Gastroesophageal sphincter (tissue), 4 donors: ENCODE data around the gene CFL1. TPM values are rescaled to one million over a fixed set of nuclear protein-coding genes. Genes with fewer than 3 reads are reported as not detected.

Experiments
- ATAC-seq: fragments of 150-250 bp; one replicate; pipeline ENCODE4 v1.9.1; 2016; ENCODE audit warnings: mild to moderate bottlenecking, moderate library complexity
- H3K27ac ChIP-seq, 4 donors: fragments of 200-600 bp; sonication (generic) in 3 of 4; 1 replicate in 3 of 4; 2 replicates in 1 of 4; pipeline ENCODE4 v1.5.1; 2016 to 2019
- H3K27me3 ChIP-seq: fragments of 200-600 bp; sonication (generic); one replicate; pipeline ENCODE4 v1.5.1; 2019
- H3K36me3 ChIP-seq, 2 donors: fragments of 200-600 bp; sonication (generic); one replicate each; pipeline ENCODE4 v1.5.1; 2019; ENCODE audit warnings: control low read depth in 1 of 2
- H3K4me1 ChIP-seq, 3 donors: fragments of 200-600 bp; sonication (generic); 1 replicate in 2 of 3; 2 replicates in 1 of 3; pipeline ENCODE4 v1.5.1; 2016 to 2019; ENCODE audit warnings: control low read depth in 2 of 3
- H3K4me3 ChIP-seq, 2 donors: fragments of 200-600 bp; sonication (generic); one replicate each; pipeline ENCODE4 v1.5.1; 2019; ENCODE audit warnings: mild to moderate bottlenecking in 1 of 2, moderate library complexity in 1 of 2
- H3K9me3 ChIP-seq, 3 donors: fragments of 200-600 bp; sonication (generic); one replicate each; pipeline ENCODE4 v1.5.1; 2017 to 2019; ENCODE audit warnings: control low read depth in 2 of 3
- EP300 ChIP-seq: sonication (generic); formaldehyde crosslinking; IDR thresholded peaks from one replicate; pipeline ENCODE4 v1.6.1; 2017; ENCODE audit warnings: antibody characterized with exemption, mild to moderate bottlenecking
- POLR2A ChIP-seq, 2 donors: fragments of 450-650 bp; IDR thresholded peaks; one replicate each; pipeline ENCODE4 v1.6.1; 2017; ENCODE audit warnings: antibody characterized with exemption in 2 of 2, mild to moderate bottlenecking in 2 of 2, moderate library complexity in 1 of 2
- POLR2AphosphoS5 ChIP-seq: sonication (generic); formaldehyde crosslinking; IDR thresholded peaks from one replicate; pipeline ENCODE4 v1.6.1; 2017; ENCODE audit warnings: antibody characterized with exemption
- WGBS, 2 donors: methylation state at CpG; one replicate each; pipeline ENCODE4 v1.1.5; 2018; ENCODE audit warnings: low coverage in 1 of 2; 5-methylcytosine and 5-hydroxymethylcytosine counted together
- total RNA-seq, 4 donors: library from RNA; depleted of rRNA; stranded (reverse); fragments of >200 nt; gene quantifications; one replicate each; pipeline ENCODE4 v1.1.0, GENCODE V29; 2016
- TF ChIP-seq, protein P1 (sequence below), 4 experiments: fragments of 200-600 bp in 2 of 4; fragments of 450-650 bp in 2 of 4; sonication (generic) in 1 of 4; IDR thresholded peaks; one replicate each; pipeline ENCODE4 v1.5.1; 2017 to 2019; ENCODE audit warnings: antibody characterized with exemption in 4 of 4, mild to moderate bottlenecking in 2 of 4, moderate library complexity in 2 of 4

Gene CFL1
- total RNA-seq, 4 donors from 2014 or later = 559 to 895 (median 639) TPM

- H3K9me3 ChIP-seq = no peaks in the 10 kb centered on the region
- peak within 1 kb of the TSS; percentile 90 to 99 (median 96) for H3K27ac ChIP-seq
- ATAC-seq = peak; percentile 67
- peaks cover 0 to 48% of the 10 kb centered on the region in 2 donors for H3K36me3 ChIP-seq
- TF ChIP-seq, protein P1, sequence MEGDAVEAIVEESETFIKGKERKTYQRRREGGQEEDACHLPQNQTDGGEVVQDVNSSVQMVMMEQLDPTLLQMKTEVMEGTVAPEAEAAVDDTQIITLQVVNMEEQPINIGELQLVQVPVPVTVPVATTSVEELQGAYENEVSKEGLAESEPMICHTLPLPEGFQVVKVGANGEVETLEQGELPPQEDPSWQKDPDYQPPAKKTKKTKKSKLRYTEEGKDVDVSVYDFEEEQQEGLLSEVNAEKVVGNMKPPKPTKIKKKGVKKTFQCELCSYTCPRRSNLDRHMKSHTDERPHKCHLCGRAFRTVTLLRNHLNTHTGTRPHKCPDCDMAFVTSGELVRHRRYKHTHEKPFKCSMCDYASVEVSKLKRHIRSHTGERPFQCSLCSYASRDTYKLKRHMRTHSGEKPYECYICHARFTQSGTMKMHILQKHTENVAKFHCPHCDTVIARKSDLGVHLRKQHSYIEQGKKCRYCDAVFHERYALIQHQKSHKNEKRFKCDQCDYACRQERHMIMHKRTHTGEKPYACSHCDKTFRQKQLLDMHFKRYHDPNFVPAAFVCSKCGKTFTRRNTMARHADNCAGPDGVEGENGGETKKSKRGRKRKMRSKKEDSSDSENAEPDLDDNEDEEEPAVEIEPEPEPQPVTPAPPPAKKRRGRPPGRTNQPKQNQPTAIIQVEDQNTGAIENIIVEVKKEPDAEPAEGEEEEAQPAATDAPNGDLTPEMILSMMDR (IDR thresholded peaks at IDR 0.05) = peak in 3 of 4 experiments; percentile 75 to 92 (median 84)
- peak; percentile 42 to 64 for TF ChIP-seq POLR2A (IDR thresholded peaks at IDR 0.05)
- TF ChIP-seq POLR2AphosphoS5 = peak; percentile 82
- TF ChIP-seq EP300 = no peak
- peaks cover 0 to 72% (median 25%) of the 10 kb centered on the region in 3 donors for H3K4me1 ChIP-seq
- no CpG with 5 or more reads among the region's 78 CpGs for WGBS, 2 donors
- H3K4me3 ChIP-seq = peak within 1 kb of the TSS; percentile 61 to 95
- no peaks in the 10 kb centered on the region for H3K27me3 ChIP-seq
These were observed 2.5 kb upstream of the CFL1 start, which contains the start of gene MUS81 for GRCh38 chr11:65860278-65861164. TSS of gene MUS81 (plus strand) at chr11:65860433. CDS start at chr11:65860754, 321 bp downstream.

- H3K4me3 ChIP-seq = peak overlapping the region; percentile 61 to 95
- peak overlapping the region; percentile 90 to 99 (median 96) for H3K27ac ChIP-seq
- H3K4me1 ChIP-seq = peaks cover 0 to 75% (median 28%) of the 10 kb centered on the region in 3 donors
- H3K36me3 ChIP-seq = peaks cover 0 to 48% of the 10 kb centered on the region in 2 donors
- ATAC-seq = no peak
- no peaks in the 10 kb centered on the region for H3K9me3 ChIP-seq
- no peaks in the 10 kb centered on the region for H3K27me3 ChIP-seq
- 0 to 1% methylated on average over 5 to 15 of the region's 16 CpGs for WGBS, 2 donors
- TF ChIP-seq, protein P1 (IDR thresholded peaks at IDR 0.05) = no peak
- TF ChIP-seq POLR2A (IDR thresholded peaks at IDR 0.05) = no peak
These were observed 1.9 kb upstream of the CFL1 start for GRCh38 chr11:65859812-65860277.

- H3K4me1 ChIP-seq = peaks cover 0 to 75% (median 28%) of the 10 kb centered on the region in 3 donors
- TF ChIP-seq POLR2AphosphoS5 (peak; percentile 99), EP300 (no peak), POLR2A (IDR thresholded peaks at IDR 0.05) (peak; percentile 96 to 97)
- TF ChIP-seq, protein P1 (IDR thresholded peaks at IDR 0.05) = peak in 1 of 4 experiments; percentile 16
- 2% methylated on average over 18 of the region's 46 CpGs; no CpG with 5 or more reads in 1 of the 2 donors for WGBS, 2 donors
- H3K36me3 ChIP-seq = peaks cover 0 to 48% of the 10 kb centered on the region in 2 donors
- peak; percentile 78 for ATAC-seq
- peak overlapping the region; percentile 61 to 95 for H3K4me3 ChIP-seq
- H3K9me3 ChIP-seq = no peaks in the 10 kb centered on the region
- H3K27ac ChIP-seq = peak overlapping the region; percentile 90 to 99 (median 96)
- H3K27me3 ChIP-seq = no peaks in the 10 kb centered on the region
These were observed 1.3 kb upstream of the CFL1 start for GRCh38 chr11:65859095-65859811.

DNA sequence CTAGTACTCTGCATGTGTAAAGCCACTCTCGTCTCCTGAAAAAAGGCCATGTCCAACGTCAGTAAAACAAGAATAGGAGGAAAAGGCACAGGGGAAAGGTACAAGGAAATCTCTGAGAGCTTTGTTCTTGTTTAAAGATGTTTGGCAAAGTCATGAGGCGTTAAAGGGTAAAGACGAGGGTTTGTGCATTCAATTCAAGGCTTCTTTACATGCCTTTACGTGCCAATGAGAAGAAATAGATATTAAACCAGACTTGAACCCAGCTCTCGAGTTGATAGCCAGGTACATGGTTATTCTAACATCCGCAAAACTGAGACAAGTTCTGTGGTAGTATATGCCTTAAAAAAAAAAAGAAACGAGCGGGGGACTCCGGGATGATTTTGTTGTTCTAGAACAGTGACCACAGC, 704 bp upstream of the CFL1 start:
- Histone ChIP-seq H3K27me3 (no peaks in the 10 kb centered on the region), H3K4me3 (peak overlapping the region; percentile 37 to 95), H3K4me1 (peaks cover 0 to 75% (median 28%) of the 10 kb centered on the region in 3 donors), H3K27ac (peak overlapping the region; percentile 90 to 99 (median 96)), H3K36me3 (peaks cover 0 to 48% of the 10 kb centered on the region in 2 donors), H3K9me3 (no peaks in the 10 kb centered on the region)
- no peak for ATAC-seq
- TF ChIP-seq POLR2A (IDR thresholded peaks at IDR 0.05) = no peak
- no peak for TF ChIP-seq EP300
- TF ChIP-seq, protein P1 (IDR thresholded peaks at IDR 0.05) = no peak
- TF ChIP-seq POLR2AphosphoS5 = no peak
- WGBS, 2 donors = 0% methylated on average over 10 of the region's 10 CpGs
